ENCODE measurements around the gene MUC21. TPM values are rescaled to one million over a fixed set of nuclear protein-coding genes. Genes with fewer than 3 reads are reported as not detected.
"Not testable (repeated sequence)": the region's sequence is repeated elsewhere in the genome, so short reads cannot be mapped to it uniquely, and the experiment has no call there.

MUC21 gene
- total and polyA plus RNA-seq, 2 donors (not counting 3 experiments of a cell fraction or from before 2014, with no cell fraction given), result not detected

- H3K9me3 ChIP-seq (replicated peaks; ENCODE audit: control insufficient read depth, insufficient read depth, low read length); H4K20me1 ChIP-seq (replicated peaks; ENCODE audit: control insufficient read depth, extremely low read depth, insufficient read depth, low read length); H3K79me2 ChIP-seq (ENCODE audit: control insufficient read depth, insufficient read depth, low read length); H3K9ac ChIP-seq (replicated peaks; ENCODE audit: extremely low read depth, insufficient read depth, low read length); BruUV-seq (replicated peaks); H3K4me2 ChIP-seq (ENCODE audit: insufficient read depth, low read length); dilution Hi-C loops (cut with MboI; ENCODE audit: extremely low pct_ligation_motif_present, low sequenced_read_pairs); FAIRE-seq; H3K4me1 ChIP-seq (ENCODE audit: control insufficient read depth, extremely low read depth, insufficient read depth, low read length); H3K9me1 ChIP-seq (replicated peaks; ENCODE audit: control insufficient read depth, extremely low read depth, insufficient read depth, low read length); POLR2A ChIA-PET; H2AFZ ChIP-seq (ENCODE audit: low read depth, low read length); H3K27ac ChIP-seq (ENCODE audit: insufficient read depth, low read depth, low read length); H3K27me3 ChIP-seq (ENCODE audit: control insufficient read depth in 2 of 2, insufficient read depth in 2 of 2, low read length in 2 of 2); H3K36me3 ChIP-seq (ENCODE audit: control insufficient read depth in 2 of 2, extremely low read depth in 1 of 2, insufficient read depth in 2 of 2, low read length in 2 of 2); DNase-seq (ENCODE audit: low read depth, low spot score); intact Hi-C loops (cut with micrococcal nuclease); H3K4me3 ChIP-seq (replicated peaks in 1 of 3; ENCODE audit: insufficient read depth in 1 of 3, low read depth in 1 of 3, low read length in 3 of 3): not testable (repeated sequence)
- CTCF ChIA-PET, result interaction anchor here (0.9 kb wide), 1 partner anchor 9 kb away, joined by 3 read pairs; no protein-coding TSS in a partner anchor
Measured at GRCh38 chr6:31017436-31017835, 33.9 kb downstream of the MUC21 start.

GRCh38 chr6:31020057-31020456 lies 36.5 kb downstream of the MUC21 start:
- Histone ChIP-seq H3K79me2 (ENCODE audit: control insufficient read depth, insufficient read depth, low read length) (no peaks in the 10 kb centered on the region), H3K4me3 (replicated peaks in 1 of 3; ENCODE audit: insufficient read depth in 1 of 3, low read depth in 1 of 3, low read length in 3 of 3) (no peak overlapping the region), H3K36me3 (ENCODE audit: control insufficient read depth in 2 of 2, extremely low read depth in 1 of 2, insufficient read depth in 2 of 2, low read length in 2 of 2) (no peaks in the 10 kb centered on the region), H4K20me1 (replicated peaks; ENCODE audit: control insufficient read depth, extremely low read depth, insufficient read depth, low read length) (no peaks in the 10 kb centered on the region), H3K27ac (ENCODE audit: insufficient read depth, low read depth, low read length) (no peak overlapping the region), H3K4me1 (ENCODE audit: control insufficient read depth, extremely low read depth, insufficient read depth, low read length) (no peaks in the 10 kb centered on the region), H3K9ac (replicated peaks; ENCODE audit: extremely low read depth, insufficient read depth, low read length) (no peak overlapping the region), H3K9me1 (replicated peaks; ENCODE audit: control insufficient read depth, extremely low read depth, insufficient read depth, low read length) (no peaks in the 10 kb centered on the region), H2AFZ (ENCODE audit: low read depth, low read length) (no peak overlapping the region), H3K4me2 (ENCODE audit: insufficient read depth, low read length) (no peak overlapping the region), H3K9me3 (replicated peaks; ENCODE audit: control insufficient read depth, insufficient read depth, low read length) (no peaks in the 10 kb centered on the region), H3K27me3 (ENCODE audit: control insufficient read depth in 2 of 2, insufficient read depth in 2 of 2, low read length in 2 of 2) (peaks cover 1 to 4% of the 10 kb centered on the region in 2 experiments)
- intact Hi-C loops (cut with micrococcal nuclease), result no loop called here
- CTCF ChIA-PET, result interaction anchor here (1.9 kb wide), 1 partner anchor 22 kb away, joined by 5 read pairs; no protein-coding TSS in a partner anchor
- TF ChIP-seq POLR2A (IDR thresholded peaks at IDR 0.05; ENCODE audit: low read depth, low read length) (no peak), POLR2AphosphoS5 (IDR thresholded peaks at IDR 0.05; ENCODE audit: insufficient read depth, low read depth, low read length) (no peak), EZH2 (IDR thresholded peaks at IDR 0.05; ENCODE audit: borderline replicate concordance, low read depth, low read length, severe bottlenecking) (no peak), GATA2 (IDR thresholded peaks at IDR 0.05; ENCODE audit: insufficient read depth, insufficient read length, low read depth, low read length) (no peak), MYC (IDR thresholded peaks at IDR 0.05; ENCODE audit: low read depth, low read length) (no peak), JUN (IDR thresholded peaks at IDR 0.05; ENCODE audit: borderline replicate concordance, insufficient read depth, insufficient read length, low read depth) (no peak), FOS (IDR thresholded peaks at IDR 0.05; ENCODE audit: borderline replicate concordance, insufficient read depth, low read length) (no peak), MAX (IDR thresholded peaks at IDR 0.05; ENCODE audit: insufficient read depth, insufficient read length) (no peak), CTCF (IDR thresholded peaks at IDR 0.05; ENCODE audit: extremely low read depth in 1 of 2, insufficient read depth in 1 of 2, low read depth in 1 of 2, low read length in 2 of 2) (no peak)
- POLR2A ChIA-PET, result no interaction called here
- FAIRE-seq (no peak), DNase-seq (ENCODE audit: low read depth, low spot score) (no peak)
- dilution Hi-C loops (cut with MboI; ENCODE audit: extremely low pct_ligation_motif_present, low sequenced_read_pairs), result no loop called here
- no TSS peak for BruUV-seq (replicated peaks)

GRCh38 chr6:31020631-31021255 lies 37.2 kb downstream of the MUC21 start:
- H3K9me1 ChIP-seq (replicated peaks; ENCODE audit: control insufficient read depth, extremely low read depth, insufficient read depth, low read length); dilution Hi-C loops (cut with MboI; ENCODE audit: extremely low pct_ligation_motif_present, low sequenced_read_pairs); DNase-seq (ENCODE audit: low read depth, low spot score); FAIRE-seq; H3K4me1 ChIP-seq (ENCODE audit: control insufficient read depth, extremely low read depth, insufficient read depth, low read length); H4K20me1 ChIP-seq (replicated peaks; ENCODE audit: control insufficient read depth, extremely low read depth, insufficient read depth, low read length); H3K27ac ChIP-seq (ENCODE audit: insufficient read depth, low read depth, low read length); intact Hi-C loops (cut with micrococcal nuclease); H3K4me3 ChIP-seq (replicated peaks in 1 of 3; ENCODE audit: insufficient read depth in 1 of 3, low read depth in 1 of 3, low read length in 3 of 3); H3K4me2 ChIP-seq (ENCODE audit: insufficient read depth, low read length); H3K36me3 ChIP-seq (ENCODE audit: control insufficient read depth in 2 of 2, extremely low read depth in 1 of 2, insufficient read depth in 2 of 2, low read length in 2 of 2); H3K9me3 ChIP-seq (replicated peaks; ENCODE audit: control insufficient read depth, insufficient read depth, low read length); BruUV-seq (replicated peaks); H2AFZ ChIP-seq (ENCODE audit: low read depth, low read length); H3K27me3 ChIP-seq (ENCODE audit: control insufficient read depth in 2 of 2, insufficient read depth in 2 of 2, low read length in 2 of 2); H3K79me2 ChIP-seq (ENCODE audit: control insufficient read depth, insufficient read depth, low read length); POLR2A ChIA-PET; H3K9ac ChIP-seq (replicated peaks; ENCODE audit: extremely low read depth, insufficient read depth, low read length): not testable (repeated sequence)
- CTCF ChIA-PET, result interaction anchor here (1.9 kb wide), 1 partner anchor 59 kb away, joined by 7 read pairs; no protein-coding TSS in a partner anchor

All from endothelial cell of umbilical vein (primary cell).